Measurements from ENCODE around the gene HBS1L. TPM values are rescaled to one million over a fixed set of nuclear protein-coding genes. Genes with fewer than 3 reads are reported as not detected.

The HBS1L gene
- total RNA-seq, 2 experiments from 2014 or later = 82.9 to 93.1 TPM

GRCh38 chr6:134997133-134997995 is 57.3 kb downstream of the HBS1L start:
- POLR2A ChIA-PET = interaction anchor here (0.6 to 1.6 kb wide), 5 partner anchors 9 to 857 kb away, joined by 3 to 4 read pairs (median 3); no protein-coding TSS in a partner anchor
- no peaks in the 10 kb centered on the region for H3K79me2 ChIP-seq (ENCODE audit: insufficient read depth, low read depth, low read length)
- no peaks in the 10 kb centered on the region for H3K9me3 ChIP-seq (ENCODE audit: low read length)
- peaks cover 75% of the 10 kb centered on the region for H3K36me3 ChIP-seq (ENCODE audit: insufficient read depth, low read length)
- no peak for DNase-seq (ENCODE audit: low spot score)
- H3K27ac ChIP-seq (ENCODE audit: low read depth, low read length, poor library complexity, severe bottlenecking) = no peak overlapping the region
- H3K4me1 ChIP-seq (ENCODE audit: insufficient read depth, low read length, poor library complexity, severe bottlenecking) = no peaks in the 10 kb centered on the region
- no peak overlapping the region for H3K4me2 ChIP-seq (ENCODE audit: low read length)
- no peaks in the 10 kb centered on the region for H4K20me1 ChIP-seq (ENCODE audit: insufficient read depth, low read length)
- intact Hi-C loops (cut with micrococcal nuclease; ENCODE audit: unreplicated experiment) = loop anchor here (10.0 kb wide), 1 partner anchor 437 kb away; no protein-coding TSS in a partner anchor
- H3K4me3 ChIP-seq (ENCODE audit: low read depth, low read length, poor library complexity, severe bottlenecking) = no peak overlapping the region
- H3K9me2 ChIP-seq (ENCODE audit: insufficient read depth, low read length) = no peaks in the 10 kb centered on the region
- TF ChIP-seq EZH2phosphoT487 (IDR thresholded peaks at IDR 0.05; ENCODE audit: borderline replicate concordance, low read depth, low read length) = no peak
- TF ChIP-seq, protein P1, sequence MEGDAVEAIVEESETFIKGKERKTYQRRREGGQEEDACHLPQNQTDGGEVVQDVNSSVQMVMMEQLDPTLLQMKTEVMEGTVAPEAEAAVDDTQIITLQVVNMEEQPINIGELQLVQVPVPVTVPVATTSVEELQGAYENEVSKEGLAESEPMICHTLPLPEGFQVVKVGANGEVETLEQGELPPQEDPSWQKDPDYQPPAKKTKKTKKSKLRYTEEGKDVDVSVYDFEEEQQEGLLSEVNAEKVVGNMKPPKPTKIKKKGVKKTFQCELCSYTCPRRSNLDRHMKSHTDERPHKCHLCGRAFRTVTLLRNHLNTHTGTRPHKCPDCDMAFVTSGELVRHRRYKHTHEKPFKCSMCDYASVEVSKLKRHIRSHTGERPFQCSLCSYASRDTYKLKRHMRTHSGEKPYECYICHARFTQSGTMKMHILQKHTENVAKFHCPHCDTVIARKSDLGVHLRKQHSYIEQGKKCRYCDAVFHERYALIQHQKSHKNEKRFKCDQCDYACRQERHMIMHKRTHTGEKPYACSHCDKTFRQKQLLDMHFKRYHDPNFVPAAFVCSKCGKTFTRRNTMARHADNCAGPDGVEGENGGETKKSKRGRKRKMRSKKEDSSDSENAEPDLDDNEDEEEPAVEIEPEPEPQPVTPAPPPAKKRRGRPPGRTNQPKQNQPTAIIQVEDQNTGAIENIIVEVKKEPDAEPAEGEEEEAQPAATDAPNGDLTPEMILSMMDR (conservative IDR thresholded peaks at IDR 0.05; ENCODE audit: low read length) = no peak
- H2AFZ ChIP-seq (ENCODE audit: low read length) = no peak overlapping the region
- BruUV-seq (replicated peaks) = no TSS peak
- CTCF ChIA-PET (ENCODE audit: unreplicated experiment) = no interaction called here

DNA sequence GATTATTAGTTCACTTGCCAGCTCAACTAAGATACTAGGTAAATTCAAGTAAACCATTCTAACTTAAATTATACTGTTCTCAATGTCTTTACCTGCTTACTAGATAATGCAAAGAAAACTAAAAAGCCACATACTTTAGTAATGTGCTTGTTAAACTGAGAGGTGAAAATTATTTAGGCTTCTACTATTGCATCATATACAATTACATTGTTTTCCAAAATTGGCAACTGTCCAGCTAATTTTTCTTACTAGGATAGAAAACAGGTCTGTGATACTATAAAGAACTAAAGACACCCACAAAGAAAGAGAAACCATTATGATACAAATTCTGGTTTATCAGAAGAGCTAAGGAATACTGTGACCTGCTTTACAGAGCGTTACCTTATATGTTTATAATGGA is 59.1 kb downstream of the HBS1L start:
- ChIA-PET CTCF (ENCODE audit: unreplicated experiment) (no interaction called here), POLR2A (interaction anchor here (0.6 to 1.9 kb wide), 5 partner anchors 11 to 483 kb away, joined by 3 to 7 read pairs (median 4); no protein-coding TSS in a partner anchor)
- Histone ChIP-seq H2AFZ (ENCODE audit: low read length) (no peak overlapping the region), H3K27ac (ENCODE audit: low read depth, low read length, poor library complexity, severe bottlenecking) (no peak overlapping the region), H3K9me3 (ENCODE audit: low read length) (no peaks in the 10 kb centered on the region), H3K36me3 (ENCODE audit: insufficient read depth, low read length) (peaks cover 80% of the 10 kb centered on the region), H3K9me2 (ENCODE audit: insufficient read depth, low read length) (no peaks in the 10 kb centered on the region), H4K20me1 (ENCODE audit: insufficient read depth, low read length) (no peaks in the 10 kb centered on the region), H3K4me3 (ENCODE audit: low read depth, low read length, poor library complexity, severe bottlenecking) (no peak overlapping the region), H3K4me2 (ENCODE audit: low read length) (no peak overlapping the region), H3K79me2 (ENCODE audit: insufficient read depth, low read depth, low read length) (no peaks in the 10 kb centered on the region), H3K4me1 (ENCODE audit: insufficient read depth, low read length, poor library complexity, severe bottlenecking) (no peaks in the 10 kb centered on the region)
- intact Hi-C loops (cut with micrococcal nuclease; ENCODE audit: unreplicated experiment) = loop anchor here (10.0 kb wide), 1 partner anchor 439 kb away; no protein-coding TSS in a partner anchor
- TF ChIP-seq, protein P1 (conservative IDR thresholded peaks at IDR 0.05; ENCODE audit: low read length) = no peak
- TF ChIP-seq EZH2phosphoT487 (IDR thresholded peaks at IDR 0.05; ENCODE audit: borderline replicate concordance, low read depth, low read length) = no peak
- DNase-seq (ENCODE audit: low spot score) = no peak
- TSS peak; percentile 25 for BruUV-seq (replicated peaks)

DNA sequence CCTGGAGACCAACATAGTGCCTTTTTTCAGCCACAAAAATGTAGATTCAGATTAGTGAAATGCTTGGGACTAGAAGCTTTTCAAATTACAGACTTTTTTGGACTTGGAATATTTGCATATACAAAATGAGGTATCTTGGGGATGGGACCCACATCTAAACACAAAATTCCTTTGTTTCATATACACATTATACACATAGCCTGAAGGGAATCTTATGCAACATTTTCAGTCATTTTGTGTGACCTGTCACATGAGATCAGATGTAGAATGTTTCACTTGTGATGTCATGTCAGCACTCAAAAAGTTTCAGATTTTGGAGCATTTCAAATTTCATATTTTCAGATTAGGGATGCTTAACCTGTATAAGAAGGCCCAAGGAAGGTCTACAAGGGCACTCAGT is 60.2 kb downstream of the HBS1L start:
- DNase-seq (ENCODE audit: low spot score) = no peak
- Histone ChIP-seq H3K9me3 (ENCODE audit: low read length) (no peaks in the 10 kb centered on the region), H2AFZ (ENCODE audit: low read length) (no peak overlapping the region), H4K20me1 (ENCODE audit: insufficient read depth, low read length) (no peaks in the 10 kb centered on the region), H3K27ac (ENCODE audit: low read depth, low read length, poor library complexity, severe bottlenecking) (no peak overlapping the region), H3K79me2 (ENCODE audit: insufficient read depth, low read depth, low read length) (no peaks in the 10 kb centered on the region), H3K4me1 (ENCODE audit: insufficient read depth, low read length, poor library complexity, severe bottlenecking) (no peaks in the 10 kb centered on the region), H3K4me3 (ENCODE audit: low read depth, low read length, poor library complexity, severe bottlenecking) (no peak overlapping the region), H3K9me2 (ENCODE audit: insufficient read depth, low read length) (no peaks in the 10 kb centered on the region), H3K36me3 (ENCODE audit: insufficient read depth, low read length) (peaks cover 84% of the 10 kb centered on the region), H3K4me2 (ENCODE audit: low read length) (no peak overlapping the region)
- intact Hi-C loops (cut with micrococcal nuclease; ENCODE audit: unreplicated experiment) = loop anchor here (10.0 kb wide), 1 partner anchor 440 kb away; no protein-coding TSS in a partner anchor
- ChIA-PET POLR2A (interaction anchor here (0.8 kb wide), 1 partner anchor 13 kb away, joined by 4 read pairs; no protein-coding TSS in a partner anchor), CTCF (ENCODE audit: unreplicated experiment) (no interaction called here)
- TF ChIP-seq EZH2phosphoT487 (IDR thresholded peaks at IDR 0.05; ENCODE audit: borderline replicate concordance, low read depth, low read length) = no peak
- TF ChIP-seq, protein P1 (conservative IDR thresholded peaks at IDR 0.05; ENCODE audit: low read length) = no peak
- BruUV-seq (replicated peaks) = no TSS peak
